ENCODE results near the gene PIP4K2A. TPM values are rescaled to one million over a fixed set of nuclear protein-coding genes. Genes with fewer than 3 reads are reported as not detected.
"Not testable (repeated sequence)": the region's sequence is repeated elsewhere in the genome, so short reads cannot be mapped to it uniquely, and the experiment has no call there.

The PIP4K2A gene
- total RNA-seq, 6 donors from 2014 or later, result 20.5 to 70.2 (median 34.4) TPM

DNA sequence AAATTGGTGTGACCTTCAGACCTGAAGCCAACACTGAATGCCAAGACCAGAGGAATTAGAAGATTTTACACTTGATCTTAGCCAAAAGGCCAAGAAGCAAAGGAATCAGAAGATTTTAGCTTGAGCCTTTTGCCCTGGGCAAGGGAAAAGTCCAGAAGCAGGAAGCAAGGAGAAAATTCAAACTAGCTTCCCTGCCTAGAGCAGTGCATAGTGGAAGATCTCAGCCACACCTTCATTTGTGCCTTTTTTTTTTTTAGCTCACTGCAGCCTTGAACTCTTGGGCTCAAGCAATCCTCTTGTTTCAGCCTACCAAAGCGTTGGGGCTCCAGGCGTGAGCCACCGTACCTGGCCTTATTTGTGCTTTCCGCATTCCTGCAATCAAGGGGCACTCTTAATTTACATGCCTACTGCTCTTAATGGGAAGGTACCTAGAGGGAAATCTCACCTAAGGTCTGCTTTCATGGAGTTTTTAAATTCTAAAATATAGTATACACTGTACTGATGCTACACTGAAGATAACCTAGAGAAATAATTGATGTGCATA lies 8.3 kb upstream of the PIP4K2A start:
- ATAC-seq (ENCODE audit: low FRiP score in 2 of 2), result no peak
- H3K36me3 ChIP-seq, result no peaks in the 10 kb centered on the region
- 70 to 73% methylated on average over 4 of the region's 4 CpGs for WGBS, 2 donors
- no peak for TF ChIP-seq POLR2AphosphoS5 (IDR thresholded peaks at IDR 0.05)
- no peak for TF ChIP-seq EP300 (IDR thresholded peaks at IDR 0.05)
- TF ChIP-seq POLR2A (IDR thresholded peaks at IDR 0.05), result no peak
- TF ChIP-seq, protein P1, sequence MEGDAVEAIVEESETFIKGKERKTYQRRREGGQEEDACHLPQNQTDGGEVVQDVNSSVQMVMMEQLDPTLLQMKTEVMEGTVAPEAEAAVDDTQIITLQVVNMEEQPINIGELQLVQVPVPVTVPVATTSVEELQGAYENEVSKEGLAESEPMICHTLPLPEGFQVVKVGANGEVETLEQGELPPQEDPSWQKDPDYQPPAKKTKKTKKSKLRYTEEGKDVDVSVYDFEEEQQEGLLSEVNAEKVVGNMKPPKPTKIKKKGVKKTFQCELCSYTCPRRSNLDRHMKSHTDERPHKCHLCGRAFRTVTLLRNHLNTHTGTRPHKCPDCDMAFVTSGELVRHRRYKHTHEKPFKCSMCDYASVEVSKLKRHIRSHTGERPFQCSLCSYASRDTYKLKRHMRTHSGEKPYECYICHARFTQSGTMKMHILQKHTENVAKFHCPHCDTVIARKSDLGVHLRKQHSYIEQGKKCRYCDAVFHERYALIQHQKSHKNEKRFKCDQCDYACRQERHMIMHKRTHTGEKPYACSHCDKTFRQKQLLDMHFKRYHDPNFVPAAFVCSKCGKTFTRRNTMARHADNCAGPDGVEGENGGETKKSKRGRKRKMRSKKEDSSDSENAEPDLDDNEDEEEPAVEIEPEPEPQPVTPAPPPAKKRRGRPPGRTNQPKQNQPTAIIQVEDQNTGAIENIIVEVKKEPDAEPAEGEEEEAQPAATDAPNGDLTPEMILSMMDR (IDR thresholded peaks at IDR 0.05), result no peak
- H3K27ac ChIP-seq, result no peak overlapping the region
- no peak for DNase-seq
- no peaks in the 10 kb centered on the region for H3K27me3 ChIP-seq
- H3K4me1 ChIP-seq, result no peaks in the 10 kb centered on the region
- H3K9me3 ChIP-seq, result no peaks in the 10 kb centered on the region
- H3K4me3 ChIP-seq, result no peak overlapping the region

DNA sequence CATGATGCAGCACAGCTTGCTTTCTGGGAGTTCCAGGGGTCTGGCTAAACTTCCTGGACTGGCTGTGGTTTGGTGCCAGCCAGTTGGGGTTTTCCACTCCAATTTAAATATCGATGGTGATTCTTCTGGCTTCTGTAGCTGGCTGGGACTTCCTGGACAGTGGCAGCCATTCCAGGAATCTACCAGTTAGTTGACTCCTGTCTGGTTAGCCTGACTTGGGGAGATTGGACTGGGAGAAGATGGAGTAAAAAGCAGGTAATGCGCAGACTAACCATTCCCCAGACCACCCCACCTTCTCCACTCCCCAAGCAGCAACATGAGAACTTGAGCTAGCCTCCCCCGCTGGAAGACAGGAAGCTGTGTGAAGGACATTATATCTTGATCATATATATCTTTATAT lies 6.3 kb upstream of the PIP4K2A start:
- ATAC-seq (ENCODE audit: low FRiP score in 2 of 2) (no peak), DNase-seq (no peak)
- no peak overlapping the region for H3K4me3 ChIP-seq
- H3K27ac ChIP-seq, result no peak overlapping the region
- TF ChIP-seq, protein P1 (IDR thresholded peaks at IDR 0.05), result no peak
- TF ChIP-seq POLR2A (IDR thresholded peaks at IDR 0.05), result no peak
- no peaks in the 10 kb centered on the region for H3K4me1 ChIP-seq
- 84 to 85% methylated on average over 3 of the region's 3 CpGs for WGBS, 2 donors
- no peaks in the 10 kb centered on the region for H3K27me3 ChIP-seq
- H3K36me3 ChIP-seq, result no peaks in the 10 kb centered on the region
- H3K9me3 ChIP-seq, result no peaks in the 10 kb centered on the region

DNA sequence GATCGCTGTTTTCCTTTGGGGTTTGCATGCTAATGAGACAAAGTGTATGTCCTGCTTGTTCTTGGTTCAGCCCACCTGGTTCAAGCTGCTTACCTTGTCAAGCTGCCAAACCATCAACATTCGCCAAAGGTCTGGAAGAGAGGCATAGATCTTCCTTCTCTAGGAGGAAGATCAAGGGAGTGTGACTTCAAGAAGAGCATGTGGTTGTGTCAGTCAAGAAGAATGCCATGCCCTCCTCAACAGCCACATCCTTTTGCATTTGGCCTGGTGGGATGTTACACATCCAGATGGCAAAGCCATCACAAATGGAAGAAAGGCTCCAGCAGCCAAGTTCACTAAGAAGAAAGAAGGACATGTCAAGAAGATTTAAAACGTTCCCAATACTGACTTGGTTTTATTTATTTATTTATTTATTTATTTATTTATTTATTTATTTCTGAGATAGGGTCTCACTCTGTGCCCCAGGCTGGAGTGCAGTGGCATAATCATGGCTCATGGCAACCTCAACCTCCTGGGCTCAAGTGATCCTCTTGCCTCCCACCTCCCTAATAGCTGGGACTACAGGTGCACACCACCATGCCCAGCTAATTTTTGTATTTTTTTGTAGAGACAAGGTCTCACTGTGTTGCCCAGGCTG lies 5.1 kb upstream of the PIP4K2A start:
- Histone ChIP-seq H3K9me3 (no peaks in the 10 kb centered on the region), H3K4me1 (peaks cover 4 to 10% (median 7%) of the 10 kb centered on the region in 4 donors), H3K27ac (no peak overlapping the region), H3K27me3 (no peaks in the 10 kb centered on the region), H3K36me3 (no peaks in the 10 kb centered on the region), H3K4me3 (no peak overlapping the region)
- TF ChIP-seq POLR2A (IDR thresholded peaks at IDR 0.05) (no peak), POLR2AphosphoS5 (IDR thresholded peaks at IDR 0.05) (no peak), EP300 (IDR thresholded peaks at IDR 0.05) (no peak)
- TF ChIP-seq, protein P1 (IDR thresholded peaks at IDR 0.05), result no peak
- ATAC-seq (ENCODE audit: low FRiP score in 2 of 2) (no peak), DNase-seq (no peak)
- 82 to 89% methylated on average over 3 of the region's 3 CpGs for WGBS, 2 donors

DNA sequence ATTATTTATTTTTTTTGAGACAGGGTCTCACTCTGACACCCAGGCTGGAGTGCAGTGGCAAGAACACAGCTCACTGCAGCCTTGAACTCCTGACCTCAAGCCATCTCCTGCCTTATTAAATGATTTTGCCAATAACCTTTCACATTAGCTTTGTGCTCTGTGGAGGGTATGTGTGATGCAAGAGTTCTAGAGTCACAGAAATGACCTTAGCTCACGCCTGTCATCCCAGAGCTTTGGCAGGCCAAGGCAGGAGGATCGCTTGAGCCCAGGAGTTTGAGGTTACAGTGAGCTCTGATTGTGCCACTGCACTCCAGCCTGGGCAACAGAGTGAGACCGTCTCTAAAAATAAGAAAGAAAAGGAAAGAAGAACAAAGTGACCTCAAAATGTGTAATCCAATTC lies 4.3 kb upstream of the PIP4K2A start:
- not testable (repeated sequence) for H3K4me1 ChIP-seq; H3K27ac ChIP-seq; DNase-seq; H3K4me3 ChIP-seq; H3K27me3 ChIP-seq; H3K36me3 ChIP-seq; ATAC-seq (ENCODE audit: low FRiP score in 2 of 2); H3K9me3 ChIP-seq
- 79 to 91% methylated on average over 3 of the region's 3 CpGs for WGBS, 2 donors

DNA sequence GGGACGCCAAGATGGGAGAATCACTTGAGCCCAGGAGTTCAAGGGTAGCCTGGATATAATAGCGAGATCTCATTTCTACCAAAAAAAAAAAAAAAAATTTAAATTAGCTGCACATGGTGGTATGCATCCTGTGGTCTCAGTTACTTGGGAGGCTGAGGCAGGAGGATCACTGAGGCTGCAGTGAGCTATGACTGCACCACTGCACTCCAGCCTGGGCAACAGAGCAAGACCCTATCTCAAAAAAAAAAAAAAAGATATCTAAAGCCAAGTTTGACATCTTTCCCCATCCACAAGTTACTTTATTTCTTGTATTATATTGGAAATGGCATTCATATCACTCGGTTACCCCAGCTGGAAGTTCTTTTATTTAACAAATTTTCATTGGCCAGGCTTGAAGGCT lies 3.4 kb upstream of the PIP4K2A start:
- WGBS, 2 donors, result 89 to 91% methylated on average over 3 of the region's 3 CpGs
- DNase-seq (no peak), ATAC-seq (ENCODE audit: low FRiP score in 2 of 2) (no peak)
- Histone ChIP-seq H3K9me3 (no peaks in the 10 kb centered on the region), H3K27ac (no peak overlapping the region), H3K4me3 (no peak overlapping the region), H3K4me1 (peaks cover 4 to 13% (median 7%) of the 10 kb centered on the region in 4 donors), H3K27me3 (no peaks in the 10 kb centered on the region), H3K36me3 (no peaks in the 10 kb centered on the region)
- no peak for TF ChIP-seq EP300 (IDR thresholded peaks at IDR 0.05)
- TF ChIP-seq, protein P1 (IDR thresholded peaks at IDR 0.05), result no peak
- no peak for TF ChIP-seq POLR2AphosphoS5 (IDR thresholded peaks at IDR 0.05)
- TF ChIP-seq POLR2A (IDR thresholded peaks at IDR 0.05), result no peak
